HUES64 (cell line): ENCODE data around the gene FAM237B. TPM values are rescaled to one million over a fixed set of nuclear protein-coding genes. Genes with fewer than 3 reads are reported as not detected.
A peak's percentile ranks its signal among the peaks of the same experiment; 100 is the strongest.
"Not testable (repeated sequence)": the region's sequence is repeated elsewhere in the genome, so short reads cannot be mapped to it uniquely, and the experiment has no call there.

ENCODE experiments used
- H3K27ac ChIP-seq: 2 replicates; pipeline ENCODE4 v1.7.0; 2013; ENCODE audit warnings: low read depth, low read length, inconsistent platforms
- H3K27me3 ChIP-seq: 2 replicates; pipeline ENCODE4 v1.6.1; 2013; ENCODE audit warnings: mild to moderate bottlenecking, low read length; ENCODE audit not compliant: insufficient read depth
- H3K36me3 ChIP-seq: 2 replicates; pipeline ENCODE4 v1.6.1; 2013; ENCODE audit warnings: mild to moderate bottlenecking, low read length; ENCODE audit not compliant: insufficient read depth
- H3K4me1 ChIP-seq: 2 replicates; pipeline ENCODE4 v1.6.1; 2013; ENCODE audit warnings: mild to moderate bottlenecking, low read length, moderate library complexity; ENCODE audit not compliant: insufficient read depth
- H3K4me3 ChIP-seq: 2 replicates; pipeline ENCODE4 v1.5.1; 2013; ENCODE audit warnings: mild to moderate bottlenecking, low read length, moderate library complexity
- H3K9ac ChIP-seq: 2 replicates; pipeline ENCODE4 v1.6.1; 2013; ENCODE audit warnings: mild to moderate bottlenecking, low read depth, low read length
- H3K9me3 ChIP-seq: 2 replicates; pipeline ENCODE4 v1.6.1; 2013; ENCODE audit warnings: low read depth, low read length; ENCODE audit not compliant: insufficient read depth
- WGBS: fragments of 150-250, 120-280 bp; methylation state at CpG from one replicate; pipeline ENCODE4 v1.1.7; 2013; ENCODE audit warnings: missing lambda C conversion rate; 5-methylcytosine and 5-hydroxymethylcytosine counted together
- polyA plus RNA-seq, 2 experiments: library from polyadenylated mRNA; stranded (reverse); fragments of 50-300 nt; gene quantifications; one replicate each; pipeline ENCODE4 v1.2.3, GENCODE V29; 2013

FAM237B gene
- polyA plus RNA-seq (2013, experiment 1 of 2), result not detected
- not detected for polyA plus RNA-seq (2013, experiment 2 of 2)

- peaks cover 73% of the 10 kb centered on the region for H3K27me3 ChIP-seq
- H3K27ac ChIP-seq, result no peak within 1 kb of the TSS
- peak within 1 kb of the TSS; percentile 60 for H3K4me3 ChIP-seq
- no peaks in the 10 kb centered on the region for H3K36me3 ChIP-seq
- peak within 1 kb of the TSS; percentile 62 for H3K9ac ChIP-seq
- no peaks in the 10 kb centered on the region for H3K4me1 ChIP-seq
- WGBS, result 2% methylated on average over 62 of the region's 62 CpGs
- H3K9me3 ChIP-seq, result no peaks in the 10 kb centered on the region
These were observed at the start of gene FAM237B for GRCh38 chr7:90320801-90321494. Gene FAM237B, minus strand, starts transcription at chr7:90321304. Its CDS starts 1,556 bp downstream, at chr7:90319748.

GRCh38 chr7:90351987-90352386 lies 30.9 kb upstream of the FAM237B start:
- Histone ChIP-seq H3K9ac (no peak overlapping the region), H3K4me1 (peaks cover 4% of the 10 kb centered on the region; the same call in 1 of the 2 replicates), H3K36me3 (peaks cover 36% of the 10 kb centered on the region)

GRCh38 chr7:90350032-90350431 lies 28.9 kb upstream of the FAM237B start:
- H3K4me3 ChIP-seq, H3K27me3 ChIP-seq, H3K9me3 ChIP-seq, H3K27ac ChIP-seq, H3K4me1 ChIP-seq, H3K9ac ChIP-seq: not testable (repeated sequence)
- 86% methylated on average over 2 of the region's 3 CpGs for WGBS
- peaks cover 17% of the 10 kb centered on the region for H3K36me3 ChIP-seq

More at GRCh38 chr7:90351987-90352386, 30.9 kb upstream of the FAM237B start:
- Histone ChIP-seq H3K27ac (no peak overlapping the region), H3K4me3 (no peak overlapping the region), H3K27me3 (no peaks in the 10 kb centered on the region), H3K9me3 (peaks cover 3% of the 10 kb centered on the region; the same call in 1 of the 2 replicates)

GRCh38 chr7:90349305-90349704 lies 28.2 kb upstream of the FAM237B start:
- Histone ChIP-seq H3K9me3 (no peaks in the 10 kb centered on the region), H3K4me3 (no peak overlapping the region), H3K27ac (no peak overlapping the region), H3K36me3 (peaks cover 10% of the 10 kb centered on the region), H3K27me3 (no peaks in the 10 kb centered on the region), H3K9ac (no peak overlapping the region), H3K4me1 (peaks cover 7% of the 10 kb centered on the region; the same call in 1 of the 2 replicates)
- WGBS, result 90% methylated on average over 4 of the region's 4 CpGs

GRCh38 chr7:90347759-90348158 lies 26.7 kb upstream of the FAM237B start:
- Histone ChIP-seq H3K27me3 (no peaks in the 10 kb centered on the region), H3K27ac (no peak overlapping the region), H3K36me3 (no peaks in the 10 kb centered on the region), H3K9me3 (no peaks in the 10 kb centered on the region), H3K4me1 (peaks cover 7% of the 10 kb centered on the region; the same call in 1 of the 2 replicates), H3K4me3 (peak overlapping the region; percentile 87), H3K9ac (no peak overlapping the region)
- WGBS, result 92% methylated on average over 4 of the region's 4 CpGs

GRCh38 chr7:90346336-90347125 lies 25.4 kb upstream of the FAM237B start, which contains the start of gene GTPBP10:
Gene GTPBP10, plus strand, starts transcription at chr7:90346716. Its CDS starts 26 bp downstream, at chr7:90346742.
- Histone ChIP-seq H3K4me1 (peaks cover 7% of the 10 kb centered on the region; the same call in 1 of the 2 replicates), H3K9me3 (no peaks in the 10 kb centered on the region), H3K36me3 (no peaks in the 10 kb centered on the region), H3K27me3 (no peaks in the 10 kb centered on the region), H3K9ac (peak within 1 kb of the TSS; percentile 88), H3K27ac (peak within 1 kb of the TSS; percentile 77), H3K4me3 (peak within 1 kb of the TSS; percentile 87)
- WGBS, result under 1% methylated on average over 37 of the region's 37 CpGs

GRCh38 chr7:90345595-90346335 lies 24.7 kb upstream of the FAM237B start:
- Histone ChIP-seq H3K27ac (no peak overlapping the region; the same call in 1 of the 2 replicates), H3K36me3 (no peaks in the 10 kb centered on the region), H3K4me1 (peaks cover 7% of the 10 kb centered on the region; the same call in 1 of the 2 replicates), H3K27me3 (peaks cover 4% of the 10 kb centered on the region; the same call in 1 of the 2 replicates), H3K9ac (peak overlapping the region; percentile 88), H3K4me3 (peak overlapping the region; percentile 87), H3K9me3 (no peaks in the 10 kb centered on the region)
- WGBS, result 9% methylated on average over 15 of the region's 18 CpGs

- Histone ChIP-seq H3K9ac (no peak overlapping the region), H3K4me1 (peaks cover 7% of the 10 kb centered on the region; the same call in 1 of the 2 replicates), H3K27ac (no peak overlapping the region), H3K9me3 (no peaks in the 10 kb centered on the region), H3K4me3 (peak overlapping the region; percentile 87; the same call in 1 of the 2 replicates), H3K27me3 (peaks cover 4% of the 10 kb centered on the region; the same call in 1 of the 2 replicates), H3K36me3 (no peaks in the 10 kb centered on the region)
These were observed 23.9 kb upstream of the FAM237B start for GRCh38 chr7:90345016-90345415.

GRCh38 chr7:90337106-90337505 lies 16.0 kb upstream of the FAM237B start:
- Histone ChIP-seq H3K27ac (no peak overlapping the region), H3K4me1 (peaks cover 2% of the 10 kb centered on the region; the same call in 1 of the 2 replicates), H3K9me3 (no peaks in the 10 kb centered on the region), H3K36me3 (no peaks in the 10 kb centered on the region), H3K27me3 (peaks cover 4% of the 10 kb centered on the region; the same call in 1 of the 2 replicates), H3K4me3 (no peak overlapping the region), H3K9ac (no peak overlapping the region)

GRCh38 chr7:90334926-90335325 lies 13.8 kb upstream of the FAM237B start:
- H3K27ac ChIP-seq, H3K36me3 ChIP-seq, H3K4me1 ChIP-seq, H3K4me3 ChIP-seq, H3K27me3 ChIP-seq, H3K9ac ChIP-seq, H3K9me3 ChIP-seq: not testable (repeated sequence)
- 97% methylated on average over 2 of the region's 2 CpGs for WGBS
